ENCODE measurements around the gene TVP23B. TPM values are rescaled to one million over a fixed set of nuclear protein-coding genes. Genes with fewer than 3 reads are reported as not detected.
A peak's percentile ranks its signal among the peaks of the same experiment; 100 is the strongest.
"Not testable (repeated sequence)": the region's sequence is repeated elsewhere in the genome, so short reads cannot be mapped to it uniquely, and the experiment has no call there.

Gene TVP23B
- total and polyA plus RNA-seq, 9 donors, result 19.2 to 33.3 (median 23.5) TPM

DNA sequence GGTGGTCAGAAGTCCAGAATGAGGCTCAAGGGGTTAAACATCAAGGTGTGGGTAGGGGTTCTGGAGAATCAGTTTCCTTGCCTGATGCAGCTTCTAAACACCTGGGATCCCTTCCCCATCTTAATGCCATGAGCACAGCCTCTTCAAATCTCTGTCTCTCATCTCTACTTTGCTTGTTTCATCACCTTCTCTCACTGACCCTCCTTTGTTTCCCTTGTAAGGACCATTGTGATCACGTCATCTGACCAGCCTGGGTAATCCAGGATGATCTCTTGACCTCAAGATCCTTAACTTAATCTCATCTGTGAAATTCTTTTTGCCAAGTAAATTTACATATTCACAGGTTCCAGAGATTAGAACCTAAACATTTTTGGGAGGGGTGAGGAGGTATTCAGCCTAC, 5.0 kb downstream of the TVP23B start:
- H3K36me3 ChIP-seq (ENCODE audit: control insufficient read depth, insufficient read depth, low read length); H3K4me3 ChIP-seq (ENCODE audit: low read length); H3K9me3 ChIP-seq (replicated peaks; ENCODE audit: control insufficient read depth, low read depth, low read length); H3K27ac ChIP-seq (ENCODE audit: low read length); H3K4me1 ChIP-seq (ENCODE audit: control insufficient read depth, insufficient read depth, low read length); H3K27me3 ChIP-seq (ENCODE audit: control insufficient read depth, insufficient read depth, low read length); DNase-seq: not testable (repeated sequence)
- no CpG with 5 or more reads among the region's 1 CpG for WGBS (ENCODE audit: insufficient coverage)

DNA sequence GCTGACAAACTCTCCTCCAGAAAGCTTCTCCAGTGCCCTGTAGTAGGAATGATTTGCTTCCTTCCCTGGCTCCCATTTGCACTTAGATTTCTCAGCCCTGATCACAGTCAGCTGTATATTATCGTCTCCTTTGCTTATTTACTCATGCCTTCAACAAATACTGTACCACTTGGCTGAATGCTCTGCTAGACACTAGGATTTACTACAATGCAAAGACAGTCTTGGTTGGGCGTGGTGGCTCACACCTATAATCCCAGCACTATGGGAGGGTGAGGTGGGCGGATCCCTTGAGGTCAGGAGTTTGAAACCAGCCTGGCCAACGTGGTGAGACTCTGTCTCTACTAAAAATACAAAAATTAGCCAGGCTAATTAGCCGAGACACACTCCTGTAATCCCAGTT, 5.9 kb downstream of the TVP23B start:
- not testable (repeated sequence) for H3K4me1 ChIP-seq (ENCODE audit: control insufficient read depth, insufficient read depth, low read length); H3K27ac ChIP-seq (ENCODE audit: low read length); H3K9me3 ChIP-seq (replicated peaks; ENCODE audit: control insufficient read depth, low read depth, low read length); H3K27me3 ChIP-seq (ENCODE audit: control insufficient read depth, insufficient read depth, low read length); H3K4me3 ChIP-seq (ENCODE audit: low read length); H3K36me3 ChIP-seq (ENCODE audit: control insufficient read depth, insufficient read depth, low read length); DNase-seq
- WGBS (ENCODE audit: insufficient coverage), result no CpG with 5 or more reads among the region's 5 CpGs

DNA sequence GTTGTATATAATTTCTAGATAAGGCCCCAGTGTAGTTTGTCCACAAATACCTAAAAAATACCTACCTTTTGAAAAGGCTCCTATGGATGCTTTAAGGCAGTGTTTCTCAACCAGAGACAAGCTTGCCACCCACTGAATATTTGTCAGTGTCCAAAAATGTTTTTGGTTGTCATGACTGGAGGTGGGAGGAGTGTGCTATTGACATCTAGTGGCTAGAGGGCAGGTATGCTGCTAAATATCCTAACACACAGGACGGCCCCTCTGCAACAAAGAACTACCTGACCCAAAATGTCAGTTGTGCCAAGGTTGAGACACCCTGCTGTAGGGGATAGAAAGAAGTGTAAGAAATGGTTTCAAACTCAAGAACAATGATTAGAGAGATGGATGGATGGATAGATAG, 10.4 kb downstream of the TVP23B start:
- not testable (repeated sequence) for H3K9me3 ChIP-seq (replicated peaks; ENCODE audit: control insufficient read depth, low read depth, low read length); H3K4me3 ChIP-seq (ENCODE audit: low read length); H3K27ac ChIP-seq (ENCODE audit: low read length); H3K27me3 ChIP-seq (ENCODE audit: control insufficient read depth, insufficient read depth, low read length); H3K36me3 ChIP-seq (ENCODE audit: control insufficient read depth, insufficient read depth, low read length); DNase-seq; H3K4me1 ChIP-seq (ENCODE audit: control insufficient read depth, insufficient read depth, low read length)
- no CpG with 5 or more reads among the region's 1 CpG for WGBS (ENCODE audit: insufficient coverage)

DNA sequence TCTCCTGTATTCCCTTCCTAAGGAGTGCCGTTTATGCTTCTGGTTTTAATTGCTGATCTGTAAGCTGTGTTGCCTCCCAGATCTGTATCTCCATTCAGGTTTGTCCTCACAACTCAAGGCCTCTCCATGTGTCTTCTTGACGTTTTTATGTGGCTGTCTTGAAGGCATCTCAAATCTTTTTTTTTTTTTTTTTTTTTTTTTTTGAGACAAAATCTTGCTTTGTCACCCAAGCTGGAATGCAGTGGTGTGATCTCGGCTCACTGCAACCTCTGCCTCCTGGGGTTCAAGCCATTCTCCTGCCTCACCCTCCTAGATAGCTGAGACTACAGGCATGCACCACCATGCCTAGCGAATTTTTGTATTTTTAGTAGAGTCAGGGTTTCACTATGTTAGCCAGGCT, 13.9 kb downstream of the TVP23B start:
- H3K27me3 ChIP-seq (ENCODE audit: control insufficient read depth, insufficient read depth, low read length); H3K36me3 ChIP-seq (ENCODE audit: control insufficient read depth, insufficient read depth, low read length); H3K27ac ChIP-seq (ENCODE audit: low read length); H3K4me3 ChIP-seq (ENCODE audit: low read length); H3K9me3 ChIP-seq (replicated peaks; ENCODE audit: control insufficient read depth, low read depth, low read length); H3K4me1 ChIP-seq (ENCODE audit: control insufficient read depth, insufficient read depth, low read length); DNase-seq: not testable (repeated sequence)
- no CpG with 5 or more reads among the region's 4 CpGs for WGBS (ENCODE audit: insufficient coverage)

DNA sequence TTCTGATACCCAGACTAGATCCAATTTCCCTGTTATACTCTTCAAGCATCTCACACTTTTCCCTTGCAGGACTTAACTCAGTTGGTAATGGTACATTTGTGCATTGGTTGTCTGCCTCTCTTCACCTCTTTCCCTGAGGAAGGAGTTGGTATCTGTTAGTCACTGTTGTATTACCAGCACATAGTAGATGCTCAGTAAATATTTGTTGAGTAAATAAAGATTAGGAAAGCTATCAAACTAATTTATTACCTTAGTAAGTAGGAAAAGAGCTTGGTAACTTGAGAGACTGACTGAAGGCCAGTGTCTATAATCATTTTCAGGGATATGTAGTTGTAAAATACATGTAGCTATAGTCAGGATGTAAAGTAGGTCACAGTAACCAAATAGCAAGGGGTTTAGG, 15.9 kb downstream of the TVP23B start:
- not testable (repeated sequence) for DNase-seq; H3K27me3 ChIP-seq (ENCODE audit: control insufficient read depth, insufficient read depth, low read length); H3K36me3 ChIP-seq (ENCODE audit: control insufficient read depth, insufficient read depth, low read length); H3K4me3 ChIP-seq (ENCODE audit: low read length); H3K4me1 ChIP-seq (ENCODE audit: control insufficient read depth, insufficient read depth, low read length); H3K27ac ChIP-seq (ENCODE audit: low read length); H3K9me3 ChIP-seq (replicated peaks; ENCODE audit: control insufficient read depth, low read depth, low read length)

DNA sequence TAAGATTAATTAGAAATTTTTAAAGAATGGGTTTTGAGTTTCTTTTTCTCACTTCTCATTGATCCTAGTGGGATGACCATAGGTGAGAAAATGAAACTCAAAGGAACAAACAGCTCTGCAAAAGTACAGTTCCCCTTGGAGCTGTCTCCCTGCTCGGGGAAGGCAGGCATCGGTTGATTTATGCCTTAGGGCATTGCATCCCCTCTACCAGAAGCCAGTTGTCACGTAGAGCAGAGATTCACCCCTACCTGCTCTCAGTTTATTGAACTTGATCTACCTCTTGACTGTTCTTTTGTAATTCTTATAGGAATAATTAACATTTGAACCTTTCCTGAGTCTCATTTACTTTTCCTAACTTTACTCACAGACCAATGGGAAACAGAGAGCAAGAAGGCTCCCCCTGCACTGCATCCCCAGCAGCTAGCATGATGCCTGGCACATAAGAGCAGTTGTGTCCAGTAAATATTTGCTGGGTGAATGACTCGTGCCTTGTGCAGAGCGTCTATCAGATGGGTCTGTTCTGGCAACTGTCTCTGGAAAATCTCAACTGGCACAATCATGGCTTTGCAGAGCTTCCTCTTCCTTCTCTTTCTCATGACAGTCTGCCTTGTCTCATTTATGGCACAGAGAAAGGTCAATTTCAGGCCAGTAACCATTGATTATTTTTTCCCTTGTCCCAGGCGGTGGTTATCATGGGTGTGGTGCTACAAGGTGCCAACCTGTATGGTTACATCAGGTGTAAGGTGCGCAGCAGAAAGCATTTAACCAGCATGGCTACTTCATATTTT, 22.7 kb downstream of the TVP23B start:
- not testable (repeated sequence) for H3K4me3 ChIP-seq (ENCODE audit: low read length); H3K27ac ChIP-seq (ENCODE audit: low read length); H3K4me1 ChIP-seq (ENCODE audit: control insufficient read depth, insufficient read depth, low read length); DNase-seq; H3K36me3 ChIP-seq (ENCODE audit: control insufficient read depth, insufficient read depth, low read length); H3K27me3 ChIP-seq (ENCODE audit: control insufficient read depth, insufficient read depth, low read length); H3K9me3 ChIP-seq (replicated peaks; ENCODE audit: control insufficient read depth, low read depth, low read length)
- no CpG with 5 or more reads among the region's 7 CpGs for WGBS (ENCODE audit: insufficient coverage)

DNA sequence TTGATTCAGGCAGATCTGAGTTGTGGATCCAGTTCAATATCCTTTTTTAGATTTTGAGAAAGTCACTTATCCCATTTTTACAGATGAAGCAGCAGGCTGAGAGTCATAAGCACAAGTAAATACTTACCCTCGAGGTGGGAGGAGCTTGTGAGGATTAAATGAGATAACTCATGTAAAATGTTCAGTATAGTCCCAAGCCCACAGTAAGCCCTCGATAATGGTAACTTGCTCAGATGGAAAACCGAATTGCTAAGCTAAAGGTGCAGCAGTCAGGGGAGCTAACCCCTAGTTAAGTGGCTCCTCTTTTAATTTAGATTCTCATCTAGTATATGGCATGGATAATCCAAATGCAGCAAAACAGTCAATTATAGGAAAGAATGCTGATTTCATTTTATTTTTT, 34.9 kb downstream of the TVP23B start:
- H3K27ac ChIP-seq (ENCODE audit: low read length); H3K9me3 ChIP-seq (replicated peaks; ENCODE audit: control insufficient read depth, low read depth, low read length); H3K4me1 ChIP-seq (ENCODE audit: control insufficient read depth, insufficient read depth, low read length); H3K27me3 ChIP-seq (ENCODE audit: control insufficient read depth, insufficient read depth, low read length); DNase-seq; H3K36me3 ChIP-seq (ENCODE audit: control insufficient read depth, insufficient read depth, low read length); H3K4me3 ChIP-seq (ENCODE audit: low read length): not testable (repeated sequence)
- WGBS (ENCODE audit: insufficient coverage), result no CpG with 5 or more reads among the region's 3 CpGs

DNA sequence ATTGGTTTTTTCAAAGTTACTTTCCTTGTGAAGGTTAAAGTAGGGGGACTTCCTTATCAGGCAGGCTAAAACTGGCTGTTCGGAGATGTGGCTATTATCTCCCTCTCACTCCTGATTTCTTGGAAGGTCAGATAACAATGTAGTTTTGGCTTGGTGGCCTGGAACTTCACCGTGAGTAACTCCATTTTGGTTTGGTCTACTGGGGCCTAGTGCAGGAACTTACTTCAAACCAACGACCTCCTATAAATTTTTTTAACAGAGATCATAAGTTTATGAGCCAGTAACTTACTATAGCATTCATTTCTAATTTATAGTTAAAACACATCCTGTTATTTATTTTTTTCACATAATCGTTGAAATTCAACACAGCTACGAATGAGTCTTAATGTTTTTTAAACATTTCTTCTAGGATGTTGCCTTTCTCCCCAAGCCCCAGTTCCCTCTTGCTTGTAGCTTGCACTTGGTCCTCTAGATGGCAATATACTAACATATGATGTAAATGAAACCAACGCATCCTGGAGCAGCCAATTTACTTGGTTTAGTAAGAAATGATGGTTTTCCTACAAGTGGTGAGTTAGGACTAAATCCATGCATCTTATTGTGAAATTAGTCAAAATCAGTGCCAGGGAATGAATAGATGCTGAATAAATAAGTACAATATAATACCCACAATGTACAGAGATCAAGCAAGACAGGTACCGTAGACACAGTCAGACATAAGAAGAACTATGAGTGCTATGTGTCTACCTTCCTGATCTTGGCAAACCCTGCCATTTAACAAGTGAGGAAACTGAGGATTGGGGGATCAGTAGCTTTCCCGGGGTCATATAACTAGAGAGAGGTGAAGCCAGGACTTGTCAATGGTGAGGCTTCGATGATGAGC, 35.7 kb downstream of the TVP23B start:
- DNase-seq, result peak; percentile 77
- not testable (repeated sequence) for H3K9me3 ChIP-seq (replicated peaks; ENCODE audit: control insufficient read depth, low read depth, low read length); H3K27ac ChIP-seq (ENCODE audit: low read length); H3K36me3 ChIP-seq (ENCODE audit: control insufficient read depth, insufficient read depth, low read length); H3K4me3 ChIP-seq (ENCODE audit: low read length); H3K27me3 ChIP-seq (ENCODE audit: control insufficient read depth, insufficient read depth, low read length); H3K4me1 ChIP-seq (ENCODE audit: control insufficient read depth, insufficient read depth, low read length)
- WGBS (ENCODE audit: insufficient coverage), result no CpG with 5 or more reads among the region's 9 CpGs

DNA sequence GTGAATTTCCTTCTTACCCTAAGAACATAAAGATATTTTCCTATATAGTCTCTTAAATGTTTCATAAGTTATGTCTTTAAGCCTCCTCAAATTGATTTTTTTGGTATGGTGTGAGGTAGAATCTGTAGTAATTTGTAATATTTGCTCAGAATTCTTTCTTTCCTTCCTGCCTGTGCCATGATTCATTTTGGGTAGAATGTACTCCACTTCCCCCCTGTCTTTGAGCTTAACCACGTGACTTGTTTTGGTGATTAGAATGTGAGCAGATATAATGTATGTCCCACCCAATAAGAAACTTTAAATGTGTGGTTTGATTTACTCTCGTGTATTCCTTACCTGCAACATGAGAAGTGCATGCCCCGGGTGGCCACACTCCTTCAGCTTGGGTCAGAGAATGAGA, 40.4 kb downstream of the TVP23B start:
- H3K27ac ChIP-seq (ENCODE audit: low read length); H3K4me3 ChIP-seq (ENCODE audit: low read length); H3K27me3 ChIP-seq (ENCODE audit: control insufficient read depth, insufficient read depth, low read length); H3K9me3 ChIP-seq (replicated peaks; ENCODE audit: control insufficient read depth, low read depth, low read length); DNase-seq; H3K4me1 ChIP-seq (ENCODE audit: control insufficient read depth, insufficient read depth, low read length); H3K36me3 ChIP-seq (ENCODE audit: control insufficient read depth, insufficient read depth, low read length): not testable (repeated sequence)
- no CpG with 5 or more reads among the region's 3 CpGs for WGBS (ENCODE audit: insufficient coverage)

DNA sequence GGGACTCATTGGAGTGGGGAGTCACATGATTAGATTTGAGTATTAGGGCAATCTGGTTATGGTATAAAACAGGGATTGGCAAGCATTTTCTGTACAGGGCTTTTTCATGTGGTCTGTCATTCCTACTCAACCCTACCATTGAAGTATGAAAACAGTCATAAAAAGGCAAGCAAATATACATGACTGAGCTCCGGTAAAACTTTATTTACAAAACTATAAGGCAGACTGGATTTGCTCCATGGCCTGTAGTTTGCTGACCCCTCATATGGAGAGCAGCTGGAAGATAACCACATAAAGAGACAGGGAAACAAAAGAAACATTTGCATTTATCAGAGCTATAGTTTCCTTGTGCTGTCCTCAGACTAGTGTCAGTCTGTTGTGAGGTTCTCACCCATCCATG, 46.6 kb downstream of the TVP23B start:
- not testable (repeated sequence) for H3K4me1 ChIP-seq (ENCODE audit: control insufficient read depth, insufficient read depth, low read length); H3K36me3 ChIP-seq (ENCODE audit: control insufficient read depth, insufficient read depth, low read length); H3K27me3 ChIP-seq (ENCODE audit: control insufficient read depth, insufficient read depth, low read length); H3K4me3 ChIP-seq (ENCODE audit: low read length); H3K9me3 ChIP-seq (replicated peaks; ENCODE audit: control insufficient read depth, low read depth, low read length); H3K27ac ChIP-seq (ENCODE audit: low read length); DNase-seq
- WGBS (ENCODE audit: insufficient coverage), result no CpG with 5 or more reads among the region's 1 CpG
